ENCODE measurements around the gene IFNL2. TPM values are rescaled to one million over a fixed set of nuclear protein-coding genes. Genes with fewer than 3 reads are reported as not detected.
"Not testable (repeated sequence)": the region's sequence is repeated elsewhere in the genome, so short reads cannot be mapped to it uniquely, and the experiment has no call there.

Gene IFNL2
- total and polyA plus RNA-seq, 5 experiments from 2014 or later: not detected

DNA sequence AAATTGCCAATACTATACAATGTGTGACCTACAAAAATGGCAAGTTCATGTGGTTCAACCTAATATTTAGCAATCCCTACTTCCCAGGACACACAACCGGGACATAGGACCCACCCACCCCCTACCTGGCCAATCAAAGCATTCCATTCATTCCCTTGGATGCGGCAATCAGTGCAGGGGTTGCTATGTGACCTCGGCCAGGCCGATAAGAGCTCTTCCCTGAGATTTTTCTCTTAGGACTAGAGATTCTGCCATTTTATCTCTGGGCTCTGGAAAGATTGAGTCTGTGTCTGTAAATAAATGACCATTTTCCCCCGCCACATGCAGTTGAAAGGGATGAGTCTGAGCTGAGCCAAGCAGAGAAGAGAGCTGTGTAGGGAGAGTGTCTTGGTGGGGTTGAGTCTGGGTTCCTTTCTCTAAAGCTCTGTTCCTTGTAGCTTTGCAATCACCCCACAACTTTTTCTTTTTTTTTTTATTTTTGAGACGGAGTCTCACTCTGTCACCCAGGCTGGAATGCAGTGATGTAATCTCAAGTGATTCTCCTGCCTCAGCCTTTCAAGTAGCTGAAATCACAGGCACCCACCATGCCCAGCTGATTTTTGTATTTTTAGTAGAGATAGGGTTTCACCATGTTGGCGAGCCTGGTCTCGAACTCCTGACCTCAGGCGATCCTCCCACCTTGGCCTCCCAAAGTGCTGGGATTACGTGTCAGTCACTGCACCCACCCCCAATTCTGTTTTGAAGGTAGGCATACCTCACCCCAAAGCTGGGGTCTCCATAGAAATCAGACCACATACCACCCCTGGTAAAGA is 35.4 kb downstream of the IFNL2 start:
- H3K36me3 Mint-ChIP-seq: peaks cover 0 to 4% (median 0%) of the 10 kb centered on the region in 3 donors
- POLR2A ChIA-PET: interaction anchor here (1.8 kb wide), 1 partner anchor 20 kb away, joined by 5 read pairs; no protein-coding TSS in a partner anchor
- no peaks in the 10 kb centered on the region for H3K9me3 Mint-ChIP-seq
- ATAC-seq (no peak), DNase-seq (no peak)
- H3K4me3 Mint-ChIP-seq: no peak overlapping the region
- no peaks in the 10 kb centered on the region for H3K27me3 Mint-ChIP-seq
- peak overlapping the region in 2 of 10 donors; percentile 38 to 48 for H3K27ac Mint-ChIP-seq
- peaks cover 3 to 13% (median 7%) of the 10 kb centered on the region in 4 donors for H3K4me1 Mint-ChIP-seq

DNA sequence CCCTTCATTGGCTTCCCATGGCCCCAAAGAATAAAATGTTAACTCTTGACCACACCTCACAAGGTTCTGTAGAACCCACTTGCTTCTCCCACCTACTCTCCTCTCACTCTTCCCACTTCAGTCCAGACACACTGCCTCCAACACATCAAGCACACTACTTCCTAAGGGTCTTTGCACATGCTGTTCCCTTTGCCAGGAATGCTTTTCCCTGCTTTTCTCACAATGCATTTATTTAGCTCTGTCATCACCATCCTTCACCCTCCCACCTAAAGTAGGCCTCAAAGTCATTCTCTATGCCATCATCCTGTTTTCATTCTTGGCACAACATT is 36.0 kb downstream of the IFNL2 start:
- POLR2A ChIA-PET: interaction anchor here (1.8 kb wide), 1 partner anchor 19 kb away, joined by 5 read pairs; no protein-coding TSS in a partner anchor
- DNase-seq (no peak), ATAC-seq (no peak)
- Mint-ChIP-seq H3K27ac (peak overlapping the region in 2 of 10 donors; percentile 30 to 38), H3K36me3 (peaks cover 0 to 7% (median 0%) of the 10 kb centered on the region in 3 donors), H3K9me3 (no peaks in the 10 kb centered on the region), H3K4me3 (no peak overlapping the region), H3K27me3 (no peaks in the 10 kb centered on the region), H3K4me1 (peaks cover 5 to 10% (median 8%) of the 10 kb centered on the region in 4 donors)

DNA sequence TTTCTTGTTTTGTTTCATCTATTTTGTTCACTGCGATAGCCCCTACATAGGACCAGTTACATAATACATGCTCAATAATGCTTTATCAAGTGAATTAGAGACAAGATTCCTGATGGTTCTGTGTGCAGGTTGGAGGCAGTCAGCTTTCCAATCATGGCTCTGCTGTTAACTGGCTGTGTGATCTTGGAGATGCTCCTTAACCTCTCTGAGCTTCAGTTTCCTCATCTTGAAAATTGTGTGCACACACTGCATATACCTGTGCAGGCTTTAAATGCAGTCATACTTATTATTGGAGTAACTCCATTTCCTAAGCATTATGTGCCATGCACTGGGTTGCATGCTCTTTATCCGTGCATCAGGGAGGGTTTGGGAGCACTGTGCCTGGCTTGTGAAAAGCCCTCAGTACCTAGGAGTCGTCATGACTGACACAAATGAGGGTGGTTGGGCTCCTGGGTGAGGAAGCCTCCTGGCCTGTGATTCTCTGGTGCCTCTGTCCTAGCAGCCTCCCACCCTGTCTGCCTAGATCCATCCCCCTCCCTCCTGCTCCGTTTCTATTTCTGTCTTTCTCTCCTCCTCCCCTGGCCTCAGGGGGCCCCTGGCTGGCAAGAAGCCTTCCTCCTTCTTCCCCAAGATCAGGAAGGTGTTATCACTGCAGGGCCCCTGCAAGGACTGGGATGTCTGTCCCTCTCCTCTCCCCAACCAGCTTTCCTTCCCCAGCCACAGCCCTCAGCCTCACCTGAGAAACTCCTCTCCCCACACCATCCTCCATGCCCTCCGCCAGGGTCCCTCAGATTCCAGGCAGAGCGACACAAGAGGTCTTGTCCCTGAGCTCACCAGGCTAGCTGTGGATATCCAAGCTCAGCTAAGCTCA is 36.7 kb downstream of the IFNL2 start:
- POLR2A ChIA-PET: interaction anchor here (1.8 kb wide), 1 partner anchor 18 kb away, joined by 5 read pairs; no protein-coding TSS in a partner anchor

DNA sequence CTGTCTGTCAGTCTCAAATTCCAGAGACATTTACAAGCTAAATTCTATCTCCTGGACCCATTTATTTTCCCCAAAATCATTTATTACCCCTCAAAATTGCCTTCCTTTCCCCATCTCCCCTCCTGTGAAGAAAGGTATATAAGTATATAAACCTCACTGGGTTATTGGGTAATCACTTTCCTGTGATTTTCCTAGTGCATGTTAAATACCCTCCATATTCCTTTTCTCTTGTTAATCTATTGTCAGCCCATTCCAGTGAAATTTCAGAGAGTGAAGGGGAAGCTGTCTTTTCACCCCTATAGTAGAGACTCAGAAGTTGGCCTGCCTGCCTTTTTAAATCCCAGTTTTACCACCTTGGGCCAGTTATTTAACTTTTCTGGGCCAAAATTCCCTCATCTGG is 37.9 kb downstream of the IFNL2 start:
- H3K9me3 Mint-ChIP-seq: no peaks in the 10 kb centered on the region
- peaks cover 0 to 21% (median 0%) of the 10 kb centered on the region in 3 donors for H3K36me3 Mint-ChIP-seq
- POLR2A ChIA-PET: no interaction called here
- no peak overlapping the region for H3K4me3 Mint-ChIP-seq
- ATAC-seq (no peak), DNase-seq (no peak)
- peak overlapping the region in 1 of 10 donors; percentile 30 for H3K27ac Mint-ChIP-seq
- peaks cover 4 to 22% (median 14%) of the 10 kb centered on the region in 4 donors for H3K4me1 Mint-ChIP-seq
- H3K27me3 Mint-ChIP-seq: no peaks in the 10 kb centered on the region

More for the DNA sequence above, 36.7 kb downstream of the IFNL2 start:
- Mint-ChIP-seq H3K27me3 (no peaks in the 10 kb centered on the region), H3K4me3 (no peak overlapping the region), H3K27ac (peak overlapping the region in 3 of 10 donors; percentile 17 to 75 (median 62)), H3K36me3 (peaks cover 0 to 12% (median 0%) of the 10 kb centered on the region in 3 donors), H3K9me3 (no peaks in the 10 kb centered on the region), H3K4me1 (peaks cover under 1 to 11% (median 6%) of the 10 kb centered on the region in 4 donors)
- DNase-seq: peak in 1 of 10 donors; percentile 43
- no peak for ATAC-seq

DNA sequence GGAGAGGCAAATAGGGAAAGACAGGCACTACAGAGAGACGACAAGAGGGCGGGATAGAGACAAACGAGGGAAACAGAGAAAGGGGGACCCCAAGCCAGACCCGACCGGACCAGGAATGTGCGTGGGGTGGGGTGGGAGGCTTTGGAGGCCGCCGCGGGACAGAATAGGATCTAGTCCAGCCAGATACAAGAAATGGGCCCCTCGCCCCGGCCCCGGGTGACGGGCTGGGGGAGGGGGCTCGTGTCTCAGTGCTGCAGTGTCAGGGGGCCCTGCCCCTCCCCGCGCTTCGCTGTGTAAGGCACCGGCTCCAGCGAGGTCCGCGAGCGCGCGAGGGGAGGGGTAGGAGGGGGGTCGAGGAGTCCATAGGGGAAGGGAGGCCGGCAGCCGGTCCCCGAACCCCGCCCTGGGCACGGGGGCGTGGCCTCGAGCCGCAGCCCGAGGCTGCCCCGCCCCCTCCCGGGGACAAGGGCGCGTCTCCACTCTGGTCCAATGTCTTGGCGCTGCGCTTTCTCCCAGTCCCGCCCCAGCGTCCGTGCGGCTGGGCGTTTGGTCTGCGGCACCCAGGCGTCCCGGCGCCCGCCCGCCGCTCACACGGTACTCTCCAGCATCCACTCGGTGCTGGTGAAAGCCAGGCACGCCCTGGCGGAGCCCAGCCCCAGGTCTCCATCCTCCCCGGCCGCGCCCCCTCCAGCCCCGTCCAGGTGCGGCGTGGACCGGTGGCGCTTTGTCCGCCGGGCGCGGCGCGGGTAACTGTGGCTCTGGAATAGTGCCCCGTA is 39.0 kb downstream of the IFNL2 start:
- H3K36me3 Mint-ChIP-seq: peaks cover 0 to 33% (median 4%) of the 10 kb centered on the region in 3 donors
- H3K27me3 Mint-ChIP-seq: no peaks in the 10 kb centered on the region
- H3K4me3 Mint-ChIP-seq: no peak overlapping the region
- DNase-seq (no peak), ATAC-seq (no peak)
- POLR2A ChIA-PET: no interaction called here
- no peak overlapping the region for H3K27ac Mint-ChIP-seq
- H3K4me1 Mint-ChIP-seq: peaks cover 4 to 30% (median 20%) of the 10 kb centered on the region in 4 donors
- H3K9me3 Mint-ChIP-seq: no peaks in the 10 kb centered on the region

DNA sequence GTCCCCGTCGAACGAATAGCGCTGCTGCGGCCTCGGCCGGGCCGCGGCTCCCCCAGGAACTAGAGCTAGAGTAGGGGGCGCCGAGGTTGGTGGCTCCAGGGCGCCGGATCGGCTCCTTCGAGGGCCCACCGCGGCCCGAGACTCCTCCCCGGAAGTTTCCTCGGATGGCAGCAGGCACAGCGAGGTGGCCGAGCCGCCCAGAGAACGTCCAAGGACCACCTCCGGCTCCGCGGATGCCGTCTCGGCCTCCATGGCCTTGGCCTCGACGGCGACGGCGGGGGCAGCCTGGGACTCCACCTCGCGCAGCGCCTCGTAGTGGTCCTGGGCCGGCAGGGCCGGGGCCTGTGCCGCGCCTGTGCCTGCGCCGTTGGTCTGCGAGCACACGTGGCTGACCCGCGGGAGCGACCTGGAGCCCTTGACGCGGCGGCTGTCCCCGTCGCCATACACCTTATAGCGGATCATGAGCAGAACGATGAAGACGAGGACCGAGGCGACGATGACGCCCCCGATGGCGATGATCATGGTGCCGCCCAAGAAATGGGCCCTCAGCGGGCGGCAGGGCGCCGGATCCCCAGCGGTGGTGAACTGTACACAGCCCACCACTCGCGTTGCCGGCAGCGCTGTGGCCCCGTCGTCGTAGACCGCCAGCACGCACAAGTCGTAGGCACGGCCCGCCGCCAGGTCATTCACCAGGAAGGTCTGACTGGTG is 39.8 kb downstream of the IFNL2 start:
- Mint-ChIP-seq H3K27ac (no peak overlapping the region), H3K4me3 (no peak overlapping the region), H3K27me3 (no peaks in the 10 kb centered on the region), H3K9me3 (no peaks in the 10 kb centered on the region), H3K36me3 (peaks cover 0 to 39% (median 9%) of the 10 kb centered on the region in 3 donors), H3K4me1 (peaks cover 4 to 30% (median 22%) of the 10 kb centered on the region in 4 donors)
- DNase-seq: peak in 1 of 10 donors; percentile 50
- POLR2A ChIA-PET: interaction anchor here (0.6 kb wide), 1 partner anchor 116 kb away, joined by 7 read pairs; no protein-coding TSS in a partner anchor
- ATAC-seq: no peak

DNA sequence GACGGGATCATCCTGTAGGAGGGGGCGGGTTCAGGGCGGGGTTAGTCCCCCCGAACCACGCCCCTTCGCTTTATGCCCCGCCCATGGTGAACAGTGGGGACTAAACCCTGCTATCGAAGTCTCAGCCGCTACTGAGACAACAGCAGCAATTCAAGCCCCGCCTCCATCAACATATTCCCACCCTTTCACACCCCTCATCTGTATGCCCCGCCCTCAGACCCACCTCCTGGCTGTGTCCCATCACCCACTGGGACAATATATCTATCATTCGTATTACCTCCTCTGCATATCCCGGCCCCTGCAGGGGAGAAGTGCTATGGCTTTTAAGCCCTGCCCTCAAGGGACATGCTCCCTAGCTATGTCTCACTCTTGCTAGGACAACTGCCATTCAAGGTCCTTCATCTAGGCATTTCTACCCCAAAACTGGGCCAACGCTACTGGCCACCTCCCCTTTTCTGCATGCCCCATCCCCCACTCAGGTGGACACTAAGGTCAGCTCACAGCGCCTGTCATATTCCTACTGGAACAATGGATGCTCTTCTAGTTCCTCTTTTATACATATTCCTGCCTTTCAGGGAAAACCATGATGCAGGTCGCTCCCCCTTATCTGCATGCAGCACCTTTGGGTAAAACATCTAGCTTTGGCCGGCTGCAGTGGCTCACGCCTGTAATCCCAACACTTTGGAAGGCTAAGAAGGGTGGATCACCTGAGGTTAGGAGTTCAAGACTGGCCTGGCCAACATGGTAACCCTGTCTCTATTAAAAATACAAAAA is 40.5 kb downstream of the IFNL2 start:
- POLR2A ChIA-PET: interaction anchor here (0.6 kb wide), 1 partner anchor 117 kb away, joined by 7 read pairs; no protein-coding TSS in a partner anchor
- H3K36me3 Mint-ChIP-seq: peaks cover 0 to 46% (median 12%) of the 10 kb centered on the region in 3 donors
- H3K4me3 Mint-ChIP-seq: no peak overlapping the region
- ATAC-seq (no peak), DNase-seq (peak in 1 of 10 donors; percentile 59)
- peaks cover 4 to 30% (median 23%) of the 10 kb centered on the region in 4 donors for H3K4me1 Mint-ChIP-seq
- no peaks in the 10 kb centered on the region for H3K9me3 Mint-ChIP-seq
- H3K27ac Mint-ChIP-seq: peak overlapping the region in 3 of 10 donors; percentile 57 to 80 (median 70)
- no peaks in the 10 kb centered on the region for H3K27me3 Mint-ChIP-seq

DNA sequence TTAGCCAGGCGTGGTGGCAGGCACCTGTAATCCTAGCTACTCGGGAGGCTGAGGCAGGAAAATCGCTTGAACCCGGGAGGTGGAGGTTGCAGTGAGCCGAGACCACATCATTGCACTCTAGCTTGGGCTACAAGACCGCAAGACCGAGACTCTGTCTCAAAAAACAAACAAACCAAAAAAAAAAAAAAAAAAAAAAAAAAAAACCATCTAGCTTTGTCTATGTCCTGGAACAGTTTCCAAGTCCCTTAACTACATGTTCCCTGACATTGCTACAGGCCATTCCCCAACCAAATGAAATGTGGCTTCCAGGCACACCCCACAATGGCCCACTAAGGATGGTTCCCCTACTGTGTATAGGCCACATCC is 41.1 kb downstream of the IFNL2 start:
- ATAC-seq, H3K27me3 Mint-ChIP-seq, H3K9me3 Mint-ChIP-seq, H3K4me3 Mint-ChIP-seq, H3K27ac Mint-ChIP-seq: not testable (repeated sequence)
- Mint-ChIP-seq H3K36me3 (peaks cover 0 to 49% (median 12%) of the 10 kb centered on the region in 3 donors), H3K4me1 (peaks cover 4 to 30% (median 23%) of the 10 kb centered on the region in 4 donors)
- POLR2A ChIA-PET: interaction anchor here (0.6 kb wide), 1 partner anchor 113 kb away, joined by 3 read pairs; no protein-coding TSS in a partner anchor
- peak in 1 of 10 donors; percentile 3 for DNase-seq

DNA sequence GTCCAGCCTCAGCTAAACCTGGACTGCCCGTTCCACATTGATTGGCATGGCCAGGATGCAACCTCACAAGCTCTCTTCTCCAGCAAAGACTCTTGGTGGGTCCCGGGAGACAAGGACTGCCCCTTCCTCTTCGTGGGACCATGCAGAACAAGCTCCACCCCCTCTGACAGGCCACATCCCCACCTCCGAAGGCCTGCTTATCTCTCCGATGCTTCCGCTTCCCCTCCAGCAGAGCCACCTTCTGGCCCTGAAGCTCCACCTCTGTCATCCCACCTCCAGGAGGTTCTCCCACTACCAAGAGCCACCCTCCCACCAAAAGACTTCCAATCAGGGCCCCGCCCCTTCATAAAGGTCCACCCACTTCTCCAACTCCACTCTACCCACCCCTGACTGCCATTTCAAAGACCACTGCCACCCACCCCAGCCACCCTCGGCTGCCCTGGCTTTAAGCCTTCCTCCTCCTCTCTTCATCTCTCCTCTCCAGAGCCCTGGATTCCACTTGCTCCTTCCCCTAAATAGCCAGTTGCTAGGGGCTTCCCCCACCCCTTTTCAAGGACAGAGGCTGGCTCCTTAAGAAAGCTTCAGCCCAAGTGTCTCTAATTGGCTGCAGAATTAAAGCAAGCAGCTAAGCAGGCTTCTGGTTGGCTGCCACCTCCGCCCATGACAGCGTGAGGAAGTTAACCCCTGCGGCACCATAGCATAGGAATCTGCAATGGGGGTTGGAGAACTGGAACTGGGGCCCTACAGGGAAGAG is 42.5 kb downstream of the IFNL2 start:
- Mint-ChIP-seq H3K27ac (peak overlapping the region in 5 of 10 donors; percentile 14 to 70 (median 55)), H3K4me1 (peaks cover 4 to 30% (median 21%) of the 10 kb centered on the region in 4 donors), H3K9me3 (no peaks in the 10 kb centered on the region), H3K4me3 (no peak overlapping the region), H3K27me3 (no peaks in the 10 kb centered on the region), H3K36me3 (peaks cover 0 to 57% (median 12%) of the 10 kb centered on the region in 3 donors)
- DNase-seq (peak in 1 of 10 donors; percentile 41), ATAC-seq (no peak)
- POLR2A ChIA-PET: interaction anchor here (0.9 kb wide), 1 partner anchor 31 kb away, joined by 3 read pairs; the partner anchor contains the start of gene SAMD4B

DNA sequence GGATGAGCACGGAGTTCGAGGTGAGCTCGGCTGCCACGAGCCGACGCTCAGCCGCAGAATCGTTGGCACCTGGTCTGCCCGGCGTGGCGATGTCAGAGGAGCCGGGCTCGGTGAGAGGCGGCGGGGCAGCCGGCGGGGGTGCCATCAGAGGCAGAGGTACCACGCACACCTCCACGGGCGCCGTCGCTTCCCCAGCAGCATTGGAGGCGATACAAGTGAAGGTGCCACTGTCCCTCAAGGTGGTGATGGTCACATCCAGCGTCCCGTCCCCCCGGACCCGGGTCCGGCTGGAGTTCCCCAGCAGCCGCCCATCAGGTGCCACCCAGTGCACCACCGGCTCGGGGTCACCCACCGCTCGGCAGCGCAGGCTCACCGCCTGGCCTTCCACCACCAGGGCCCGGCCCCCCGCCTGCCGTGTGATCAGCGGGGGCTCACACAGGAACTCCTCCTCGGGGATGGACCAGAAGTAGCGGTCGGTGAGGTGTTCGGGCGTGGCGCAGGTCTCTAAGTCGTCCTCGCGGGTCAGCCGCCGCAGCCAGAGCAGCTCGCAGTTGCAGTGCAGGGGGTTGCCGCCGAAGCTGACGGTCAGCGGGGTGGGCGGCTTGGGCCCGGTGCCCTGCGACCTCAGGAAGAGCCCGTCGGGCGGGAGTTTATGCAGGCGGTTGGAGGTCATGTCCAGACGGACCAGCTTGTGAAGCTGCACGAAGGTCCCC is 46.0 kb downstream of the IFNL2 start:
- no peak overlapping the region for H3K4me3 Mint-ChIP-seq
- H3K4me1 Mint-ChIP-seq: peaks cover 8 to 38% (median 28%) of the 10 kb centered on the region in 4 donors
- H3K36me3 Mint-ChIP-seq: peaks cover 0 to 68% (median 15%) of the 10 kb centered on the region in 3 donors
- POLR2A ChIA-PET: no interaction called here
- ATAC-seq: no peak
- DNase-seq: peak in 1 of 10 donors; percentile 45
- no peaks in the 10 kb centered on the region for H3K9me3 Mint-ChIP-seq
- no peak overlapping the region for H3K27ac Mint-ChIP-seq
- H3K27me3 Mint-ChIP-seq: no peaks in the 10 kb centered on the region
